GM12873 (cell line): ENCODE results near the gene MACROD2.

Experiments
- CTCF ChIP-seq: IDR thresholded peaks from 2 replicates; pipeline ENCODE4 v1.5.1; 2012; ENCODE audit warnings: low read depth, mild to moderate bottlenecking, moderate library complexity, low read length, control low read depth; ENCODE audit not compliant: insufficient read depth; ENCODE audit errors: missing control alignments

MACROD2 gene

GRCh38 chr20:15792855-15793254 lies 1797.5 kb downstream of the MACROD2 start:
- TF ChIP-seq CTCF, result no peak

- TF ChIP-seq CTCF, result no peak
Observed at GRCh38 chr20:15794409-15794808, 1799.1 kb downstream of the MACROD2 start.

GRCh38 chr20:15795305-15796019 lies 1800.1 kb downstream of the MACROD2 start:
- no peak for TF ChIP-seq CTCF

- no peak for TF ChIP-seq CTCF
Observed at GRCh38 chr20:15799871-15800270, 1804.6 kb downstream of the MACROD2 start.

GRCh38 chr20:15802020-15802419 lies 1806.7 kb downstream of the MACROD2 start:
- no peak for TF ChIP-seq CTCF

GRCh38 chr20:15805154-15805553 lies 1809.8 kb downstream of the MACROD2 start:
- TF ChIP-seq CTCF, result no peak

- no peak for TF ChIP-seq CTCF
Observed at GRCh38 chr20:15806105-15806504, 1810.8 kb downstream of the MACROD2 start.
